PFSK-1 (cell line): ENCODE measurements around the gene FCHO1.

ENCODE experiments used
- FOXP2 ChIP-seq: optimal IDR thresholded peaks from 2 replicates; pipeline ENCODE3; 2011; ENCODE audit warnings: borderline replicate concordance, control low read depth, inconsistent platforms; ENCODE audit not compliant: insufficient read depth; ENCODE audit errors: extremely low read length, extremely low read depth
- POLR2AphosphoS5 ChIP-seq: IDR thresholded peaks from 2 replicates; pipeline ENCODE4 v1.6.1; 2012; ENCODE audit warnings: low read depth, mild to moderate bottlenecking, control low read depth, low read length, moderate library complexity
- SIN3A ChIP-seq: IDR thresholded peaks from 2 replicates; pipeline ENCODE4 v1.6.1; 2012; ENCODE audit warnings: mild to moderate bottlenecking, low read length, moderate library complexity, borderline replicate concordance; ENCODE audit not compliant: insufficient read depth
- TAF1 ChIP-seq: IDR thresholded peaks from 2 replicates; pipeline ENCODE4 v1.6.1; 2012; ENCODE audit warnings: low read length, control low read depth, borderline replicate concordance; ENCODE audit not compliant: insufficient read depth
- TF ChIP-seq, protein P1 (sequence below), 2 experiments: IDR thresholded peaks; 2 replicates each; pipeline versions ENCODE4 v1.6.1 to v1.8.0; 2011 to 2012; ENCODE audit warnings: low read depth in 2 of 2, low read length in 2 of 2, control low read depth in 1 of 2, inconsistent platforms in 1 of 2, mild to moderate bottlenecking in 1 of 2, moderate library complexity in 1 of 2; ENCODE audit not compliant: insufficient read depth in 1 of 2

Gene FCHO1

DNA sequence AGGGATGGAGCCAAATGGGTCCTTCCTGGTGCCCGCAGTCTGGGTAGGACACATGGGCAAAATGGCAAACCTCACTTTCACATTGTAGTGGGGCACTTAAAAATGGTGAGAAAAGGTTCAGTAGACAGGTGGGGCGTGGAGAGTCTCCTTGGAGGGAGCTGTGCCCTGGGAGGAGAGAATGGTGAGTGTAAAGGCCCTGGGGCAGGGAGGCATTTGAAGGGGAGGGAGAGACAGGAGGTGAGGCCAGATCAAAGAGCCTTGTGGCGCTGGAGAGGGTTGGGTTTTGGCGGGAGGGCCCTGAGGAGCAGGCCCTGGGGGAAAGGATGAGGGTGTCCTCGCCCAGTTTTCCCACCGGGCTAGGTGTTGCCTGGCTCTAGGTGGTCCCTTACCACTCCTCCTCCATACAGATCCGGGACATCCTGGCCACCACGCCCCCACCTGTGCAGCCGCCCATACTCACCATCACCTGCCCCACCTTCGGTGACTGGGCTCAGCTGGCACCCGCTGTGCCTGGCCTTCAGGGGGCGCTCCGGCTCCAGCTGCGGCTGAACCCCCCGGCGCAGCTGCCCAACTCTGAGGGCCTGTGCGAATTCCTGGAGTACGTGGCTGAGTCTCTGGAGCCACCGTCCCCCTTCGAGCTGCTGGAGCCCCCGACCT is 25.7 kb upstream of the FCHO1 start:
- TF ChIP-seq TAF1: no peak
- 0 out of 2 replicates have a peak, but pooled peaks have one; percentile 46 for TF ChIP-seq POLR2AphosphoS5
- TF ChIP-seq FOXP2: no peak
- TF ChIP-seq, protein P1, sequence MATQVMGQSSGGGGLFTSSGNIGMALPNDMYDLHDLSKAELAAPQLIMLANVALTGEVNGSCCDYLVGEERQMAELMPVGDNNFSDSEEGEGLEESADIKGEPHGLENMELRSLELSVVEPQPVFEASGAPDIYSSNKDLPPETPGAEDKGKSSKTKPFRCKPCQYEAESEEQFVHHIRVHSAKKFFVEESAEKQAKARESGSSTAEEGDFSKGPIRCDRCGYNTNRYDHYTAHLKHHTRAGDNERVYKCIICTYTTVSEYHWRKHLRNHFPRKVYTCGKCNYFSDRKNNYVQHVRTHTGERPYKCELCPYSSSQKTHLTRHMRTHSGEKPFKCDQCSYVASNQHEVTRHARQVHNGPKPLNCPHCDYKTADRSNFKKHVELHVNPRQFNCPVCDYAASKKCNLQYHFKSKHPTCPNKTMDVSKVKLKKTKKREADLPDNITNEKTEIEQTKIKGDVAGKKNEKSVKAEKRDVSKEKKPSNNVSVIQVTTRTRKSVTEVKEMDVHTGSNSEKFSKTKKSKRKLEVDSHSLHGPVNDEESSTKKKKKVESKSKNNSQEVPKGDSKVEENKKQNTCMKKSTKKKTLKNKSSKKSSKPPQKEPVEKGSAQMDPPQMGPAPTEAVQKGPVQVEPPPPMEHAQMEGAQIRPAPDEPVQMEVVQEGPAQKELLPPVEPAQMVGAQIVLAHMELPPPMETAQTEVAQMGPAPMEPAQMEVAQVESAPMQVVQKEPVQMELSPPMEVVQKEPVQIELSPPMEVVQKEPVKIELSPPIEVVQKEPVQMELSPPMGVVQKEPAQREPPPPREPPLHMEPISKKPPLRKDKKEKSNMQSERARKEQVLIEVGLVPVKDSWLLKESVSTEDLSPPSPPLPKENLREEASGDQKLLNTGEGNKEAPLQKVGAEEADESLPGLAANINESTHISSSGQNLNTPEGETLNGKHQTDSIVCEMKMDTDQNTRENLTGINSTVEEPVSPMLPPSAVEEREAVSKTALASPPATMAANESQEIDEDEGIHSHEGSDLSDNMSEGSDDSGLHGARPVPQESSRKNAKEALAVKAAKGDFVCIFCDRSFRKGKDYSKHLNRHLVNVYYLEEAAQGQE (IDR thresholded peaks at IDR 0.05; ENCODE audit: insufficient read depth in 1 of 2, low read depth in 2 of 2, low read length in 2 of 2): no peak
- TF ChIP-seq SIN3A: no peak

DNA sequence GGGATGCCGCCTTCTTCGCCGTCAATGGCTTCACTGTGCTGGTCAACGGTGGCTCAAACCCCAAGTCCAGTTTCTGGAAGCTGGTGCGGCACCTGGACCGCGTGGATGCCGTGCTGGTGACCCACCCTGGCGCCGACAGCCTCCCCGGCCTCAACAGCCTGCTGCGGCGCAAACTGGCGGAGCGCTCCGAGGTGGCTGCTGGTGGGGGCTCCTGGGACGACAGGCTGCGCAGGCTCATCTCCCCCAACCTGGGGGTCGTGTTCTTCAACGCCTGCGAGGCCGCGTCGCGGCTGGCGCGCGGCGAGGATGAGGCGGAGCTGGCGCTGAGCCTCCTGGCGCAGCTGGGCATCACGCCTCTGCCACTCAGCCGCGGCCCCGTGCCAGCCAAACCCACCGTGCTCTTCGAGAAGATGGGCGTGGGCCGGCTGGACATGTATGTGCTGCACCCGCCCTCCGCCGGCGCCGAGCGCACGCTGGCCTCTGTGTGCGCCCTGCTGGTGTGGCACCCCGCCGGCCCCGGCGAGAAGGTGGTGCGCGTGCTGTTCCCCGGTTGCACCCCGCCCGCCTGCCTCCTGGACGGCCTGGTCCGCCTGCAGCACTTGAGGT is 25.0 kb upstream of the FCHO1 start:
- no peak for TF ChIP-seq POLR2AphosphoS5
- TF ChIP-seq, protein P1 (IDR thresholded peaks at IDR 0.05; ENCODE audit: insufficient read depth in 1 of 2, low read depth in 2 of 2, low read length in 2 of 2): no peak
- TF ChIP-seq SIN3A: no peak
- no peak for TF ChIP-seq TAF1
- TF ChIP-seq FOXP2: no peak

DNA sequence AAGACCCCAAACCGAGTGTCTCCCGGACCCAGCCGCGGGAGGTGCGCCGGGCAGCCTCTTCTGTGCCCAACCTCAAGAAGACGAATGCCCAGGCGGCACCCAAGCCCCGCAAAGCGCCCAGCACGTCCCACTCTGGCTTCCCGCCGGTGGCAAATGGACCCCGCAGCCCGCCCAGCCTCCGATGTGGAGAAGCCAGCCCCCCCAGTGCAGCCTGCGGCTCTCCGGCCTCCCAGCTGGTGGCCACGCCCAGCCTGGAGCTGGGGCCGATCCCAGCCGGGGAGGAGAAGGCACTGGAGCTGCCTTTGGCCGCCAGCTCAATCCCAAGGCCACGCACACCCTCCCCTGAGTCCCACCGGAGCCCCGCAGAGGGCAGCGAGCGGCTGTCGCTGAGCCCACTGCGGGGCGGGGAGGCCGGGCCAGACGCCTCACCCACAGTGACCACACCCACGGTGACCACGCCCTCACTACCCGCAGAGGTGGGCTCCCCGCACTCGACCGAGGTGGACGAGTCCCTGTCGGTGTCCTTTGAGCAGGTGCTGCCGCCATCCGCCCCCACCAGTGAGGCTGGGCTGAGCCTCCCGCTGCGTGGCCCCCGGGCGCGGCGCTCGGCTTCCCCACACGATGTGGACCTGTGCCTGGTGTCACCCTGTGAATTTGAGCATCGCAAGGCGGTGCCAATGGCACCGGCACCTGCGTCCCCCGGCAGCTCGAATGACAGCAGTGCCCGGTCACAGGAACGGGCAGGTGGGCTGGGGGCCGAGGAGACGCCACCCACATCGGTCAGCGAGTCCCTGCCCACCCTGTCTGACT is 24.1 kb upstream of the FCHO1 start:
- TF ChIP-seq, protein P1 (IDR thresholded peaks at IDR 0.05; ENCODE audit: insufficient read depth in 1 of 2, low read depth in 2 of 2, low read length in 2 of 2): no peak
- TF ChIP-seq POLR2AphosphoS5 (peak; percentile 25; the same call in 1 of the 2 replicates), SIN3A (no peak)

DNA sequence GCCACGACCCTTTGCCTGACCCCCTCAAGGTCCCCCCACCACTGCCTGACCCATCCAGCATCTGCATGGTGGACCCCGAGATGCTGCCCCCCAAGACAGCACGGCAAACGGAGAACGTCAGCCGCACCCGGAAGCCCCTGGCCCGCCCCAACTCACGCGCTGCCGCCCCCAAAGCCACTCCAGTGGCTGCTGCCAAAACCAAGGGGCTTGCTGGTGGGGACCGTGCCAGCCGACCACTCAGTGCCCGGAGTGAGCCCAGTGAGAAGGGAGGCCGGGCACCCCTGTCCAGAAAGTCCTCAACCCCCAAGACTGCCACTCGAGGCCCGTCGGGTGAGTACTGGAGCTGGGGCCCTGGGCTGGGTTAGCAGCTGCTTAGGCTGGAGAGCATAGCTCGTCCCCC is 23.4 kb upstream of the FCHO1 start:
- TF ChIP-seq TAF1 (no peak), FOXP2 (no peak), SIN3A (no peak), POLR2AphosphoS5 (no peak)
- TF ChIP-seq, protein P1 (IDR thresholded peaks at IDR 0.05; ENCODE audit: insufficient read depth in 1 of 2, low read depth in 2 of 2, low read length in 2 of 2): no peak
